Gastrocnemius medialis (tissue), 4 donors: ENCODE data around the gene ADD1.

Experiments
- POLR2A ChIP-seq, 2 donors: fragments of 450-650 bp; IDR thresholded peaks; one replicate each; pipeline ENCODE4 v1.6.1; 2017; ENCODE audit warnings: antibody characterized with exemption in 2 of 2, mild to moderate bottlenecking in 2 of 2, moderate library complexity in 2 of 2
- TF ChIP-seq, protein P1 (sequence below), 5 experiments: fragments of 450-650 bp in 3 of 5; fragments of 200-600 bp in 2 of 5; sonication (generic) in 2 of 5; IDR thresholded peaks in 4 of 5; conservative IDR thresholded peaks in 1 of 5; 1 replicate in 4 of 5; 2 replicates in 1 of 5; pipeline ENCODE4 v1.5.1; 2016 to 2019; ENCODE audit warnings: antibody characterized with exemption in 5 of 5, mild to moderate bottlenecking in 3 of 5, moderate library complexity in 3 of 5

- TF ChIP-seq, protein P1, sequence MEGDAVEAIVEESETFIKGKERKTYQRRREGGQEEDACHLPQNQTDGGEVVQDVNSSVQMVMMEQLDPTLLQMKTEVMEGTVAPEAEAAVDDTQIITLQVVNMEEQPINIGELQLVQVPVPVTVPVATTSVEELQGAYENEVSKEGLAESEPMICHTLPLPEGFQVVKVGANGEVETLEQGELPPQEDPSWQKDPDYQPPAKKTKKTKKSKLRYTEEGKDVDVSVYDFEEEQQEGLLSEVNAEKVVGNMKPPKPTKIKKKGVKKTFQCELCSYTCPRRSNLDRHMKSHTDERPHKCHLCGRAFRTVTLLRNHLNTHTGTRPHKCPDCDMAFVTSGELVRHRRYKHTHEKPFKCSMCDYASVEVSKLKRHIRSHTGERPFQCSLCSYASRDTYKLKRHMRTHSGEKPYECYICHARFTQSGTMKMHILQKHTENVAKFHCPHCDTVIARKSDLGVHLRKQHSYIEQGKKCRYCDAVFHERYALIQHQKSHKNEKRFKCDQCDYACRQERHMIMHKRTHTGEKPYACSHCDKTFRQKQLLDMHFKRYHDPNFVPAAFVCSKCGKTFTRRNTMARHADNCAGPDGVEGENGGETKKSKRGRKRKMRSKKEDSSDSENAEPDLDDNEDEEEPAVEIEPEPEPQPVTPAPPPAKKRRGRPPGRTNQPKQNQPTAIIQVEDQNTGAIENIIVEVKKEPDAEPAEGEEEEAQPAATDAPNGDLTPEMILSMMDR (IDR thresholded peaks at IDR 0.05 in 4 of 5, conservative IDR thresholded peaks at IDR 0.05 in 1 of 5): no peak
- no peak for TF ChIP-seq POLR2A (IDR thresholded peaks at IDR 0.05)
Observed at GRCh38 chr4:2893772-2894171, 50.1 kb downstream of the ADD1 start.
